NB4 (cell line): ENCODE measurements around the gene CAPN11.

Experiments
- MAX ChIP-seq: IDR thresholded peaks from 2 replicates; pipeline ENCODE4 v1.6.1; 2011; ENCODE audit warnings: low read depth, low read length
- POLR2A ChIP-seq: IDR thresholded peaks from 2 replicates; pipeline ENCODE4 v1.6.1; 2011; ENCODE audit warnings: mild to moderate bottlenecking; ENCODE audit not compliant: insufficient read length; ENCODE audit errors: extremely low read depth

- TF ChIP-seq POLR2A (no peak), MAX (no peak)
These were observed 19.3 kb upstream of the CAPN11 start for GRCh38 chr6:44139351-44139743.
